HepG2 (cell line): ENCODE results near the gene COBL. TPM values are rescaled to one million over a fixed set of nuclear protein-coding genes. Genes with fewer than 3 reads are reported as not detected.
A peak's percentile ranks its signal among the peaks of the same experiment; 100 is the strongest.

Source experiments
- ISX ChIP-seq: sonication (generic); formaldehyde crosslinking; conservative IDR thresholded peaks from 2 replicates; pipeline ENCODE4 v1.5.0; 2020; ENCODE audit warnings: missing genetic modification reagents
- KDM3A ChIP-seq: IDR thresholded peaks from 2 replicates; pipeline ENCODE4 v1.6.1; 2018; ENCODE audit warnings: low read depth, missing compliant biosample characterization
- KLF16 ChIP-seq, 2 experiments: sonication (generic) in 1 of 2; formaldehyde crosslinking in 1 of 2; IDR thresholded peaks; 2 replicates each; pipeline versions ENCODE4 v1.6.1 to v1.8.0; 2016 to 2023; ENCODE audit warnings: missing genetic modification reagents in 2 of 2, missing compliant biosample characterization in 1 of 2
- MXD1 ChIP-seq: sonication (generic); formaldehyde crosslinking; IDR thresholded peaks from 2 replicates; pipeline ENCODE4 v1.4.0; 2020; ENCODE audit warnings: mild to moderate bottlenecking, missing genetic modification reagents
- RBM39 ChIP-seq: fragments of 200-400 bp; formaldehyde crosslinking; IDR thresholded peaks from one replicate; pipeline ENCODE4 v1.6.1; 2018; ENCODE audit warnings: antibody characterized with exemption, mild to moderate bottlenecking, low read depth, low read length; ENCODE audit not compliant: poor library complexity, severe bottlenecking
- RFX3 ChIP-seq: IDR thresholded peaks from 2 replicates; pipeline ENCODE4 v1.6.1; 2016; ENCODE audit warnings: missing biosample characterization, missing genetic modification reagents
- RORA ChIP-seq: sonication (generic); formaldehyde crosslinking; IDR thresholded peaks from 2 replicates; pipeline ENCODE4 v1.5.0; 2020; ENCODE audit warnings: mild to moderate bottlenecking, missing genetic modification reagents, moderate library complexity
- SMARCC2 ChIP-seq: fragments of 450-650 bp; IDR thresholded peaks from 2 replicates; pipeline ENCODE4 v1.6.1; 2017; ENCODE audit warnings: antibody characterized with exemption, mild to moderate bottlenecking
- TEAD3 ChIP-seq: optimal IDR thresholded peaks from 2 replicates; pipeline ENCODE3; 2016; ENCODE audit warnings: borderline replicate concordance
- THYN1 ChIP-seq: sonication (generic); formaldehyde crosslinking; IDR thresholded peaks from 2 replicates; pipeline ENCODE4 v1.8.1; 2023; ENCODE audit warnings: low read depth, mild to moderate bottlenecking, moderate library complexity, missing genetic modification reagents, borderline replicate concordance
- ZBTB14 ChIP-seq: sonication (generic); formaldehyde crosslinking; IDR thresholded peaks from 2 replicates; pipeline ENCODE4 v1.4.0; 2020; ENCODE audit warnings: missing genetic modification reagents
- ZNF205 ChIP-seq: IDR thresholded peaks from 2 replicates; pipeline ENCODE4 v1.6.1; 2018; ENCODE audit warnings: missing biosample characterization, missing genetic modification reagents
- ZNF234 ChIP-seq: sonication (generic); formaldehyde crosslinking; conservative IDR thresholded peaks from 2 replicates; pipeline ENCODE4 v1.5.1; 2020; ENCODE audit warnings: mild to moderate bottlenecking, missing genetic modification reagents
- ZNF296 ChIP-seq: sonication (generic); formaldehyde crosslinking; conservative IDR thresholded peaks from 2 replicates; pipeline ENCODE4 v1.5.0; 2020; ENCODE audit warnings: mild to moderate bottlenecking, missing genetic modification reagents
- ZNF510 ChIP-seq: sonication (generic); formaldehyde crosslinking; IDR thresholded peaks from 2 replicates; pipeline ENCODE4 v1.4.0; 2020; ENCODE audit warnings: low read depth, mild to moderate bottlenecking, missing genetic modification reagents
- ZNF557 ChIP-seq: sonication (generic); formaldehyde crosslinking; IDR thresholded peaks from 2 replicates; pipeline ENCODE4 v1.4.0; 2020; ENCODE audit warnings: missing genetic modification reagents
- ZNF660 ChIP-seq: sonication (generic); formaldehyde crosslinking; IDR thresholded peaks from 2 replicates; pipeline ENCODE4 v1.5.1; 2020; ENCODE audit warnings: mild to moderate bottlenecking, low read depth, missing genetic modification reagents, borderline replicate concordance
- ZNF747 ChIP-seq: sonication (generic); formaldehyde crosslinking; IDR thresholded peaks from 2 replicates; pipeline ENCODE4 v1.8.1; 2023; ENCODE audit warnings: missing genetic modification reagents, mild to moderate bottlenecking, borderline replicate concordance
- ZSCAN25 ChIP-seq: sonication (generic); formaldehyde crosslinking; IDR thresholded peaks from 2 replicates; pipeline ENCODE4 v1.8.0; 2022; ENCODE audit warnings: mild to moderate bottlenecking, missing genetic modification reagents
- ZSCAN30 ChIP-seq: sonication (generic); formaldehyde crosslinking; IDR thresholded peaks from 2 replicates; pipeline ENCODE4 v1.5.0; 2020; ENCODE audit warnings: mild to moderate bottlenecking, missing genetic modification reagents
- ZXDC ChIP-seq: sonication (generic); formaldehyde crosslinking; IDR thresholded peaks from 2 replicates; pipeline ENCODE4 v1.5.0; 2020; ENCODE audit warnings: mild to moderate bottlenecking, missing genetic modification reagents
- polyA plus RNA-seq, 8 experiments: library from polyadenylated mRNA; depleted of rRNA in 3 of 8; stranded (reverse) in 7 of 8; unstranded in 1 of 8; fragments of >200 nt; fragmentation: Illumina TruSeq in 4 of 8; extraction: Trizol in 4 of 8; gene quantifications; 2 replicates each; pipeline versions ENCODE4 v1.2.1 to v1.2.3, GENCODE V29; 2011 to 2016; ENCODE audit warnings: low read depth in 4 of 8, missing spikeins in 1 of 8, mixed read lengths in 1 of 8; ENCODE audit not compliant: insufficient read depth in 1 of 8
- total RNA-seq, 5 experiments: library from RNA; depleted of rRNA; stranded (reverse); fragments of >200 nt; fragmentation: Illumina TruSeq; extraction: Trizol; gene quantifications; 2 replicates each; pipeline ENCODE4 v1.2.3, GENCODE V29; 2016; ENCODE audit warnings: low read depth in 1 of 5
- TF ChIP-seq, protein P1 (sequence below): sonication (generic); formaldehyde crosslinking; IDR thresholded peaks from 2 replicates; pipeline ENCODE4 v1.9.0; 2022; ENCODE audit warnings: low read depth, missing genetic modification reagents

Gene COBL
- total and polyA plus RNA-seq, 2 of the 13 experiments (the other 11 are each of a cell fraction or from before 2014, with no cell fraction given), result 3.8 to 4.9 TPM

GRCh38 chr7:51265066-51265907 lies 51.3 kb downstream of the COBL start (continued):
- no peak for TF ChIP-seq KDM3A
- TF ChIP-seq ZNF296 (CRISPR knock-in tag), result no peak
- no peak for TF ChIP-seq ZBTB14 (CRISPR knock-in tag)
- no peak for TF ChIP-seq SMARCC2
- TF ChIP-seq RORA, result no peak
- no peak for TF ChIP-seq MXD1 (CRISPR knock-in tag)
- TF ChIP-seq ZNF660 (CRISPR knock-in tag), result no peak
- peak; percentile 86 for TF ChIP-seq ZSCAN25
- no peak; the same call in 1 of the 2 replicates for TF ChIP-seq ZNF205 (CRISPR knock-in tag)
- TF ChIP-seq RFX3 (CRISPR knock-in tag), result no peak
- no peak for TF ChIP-seq ZNF557 (CRISPR knock-in tag)
- TF ChIP-seq ZNF510 (CRISPR knock-in tag), result no peak
- TF ChIP-seq ZNF747 (CRISPR knock-in tag), result no peak
- TF ChIP-seq, protein P1, sequence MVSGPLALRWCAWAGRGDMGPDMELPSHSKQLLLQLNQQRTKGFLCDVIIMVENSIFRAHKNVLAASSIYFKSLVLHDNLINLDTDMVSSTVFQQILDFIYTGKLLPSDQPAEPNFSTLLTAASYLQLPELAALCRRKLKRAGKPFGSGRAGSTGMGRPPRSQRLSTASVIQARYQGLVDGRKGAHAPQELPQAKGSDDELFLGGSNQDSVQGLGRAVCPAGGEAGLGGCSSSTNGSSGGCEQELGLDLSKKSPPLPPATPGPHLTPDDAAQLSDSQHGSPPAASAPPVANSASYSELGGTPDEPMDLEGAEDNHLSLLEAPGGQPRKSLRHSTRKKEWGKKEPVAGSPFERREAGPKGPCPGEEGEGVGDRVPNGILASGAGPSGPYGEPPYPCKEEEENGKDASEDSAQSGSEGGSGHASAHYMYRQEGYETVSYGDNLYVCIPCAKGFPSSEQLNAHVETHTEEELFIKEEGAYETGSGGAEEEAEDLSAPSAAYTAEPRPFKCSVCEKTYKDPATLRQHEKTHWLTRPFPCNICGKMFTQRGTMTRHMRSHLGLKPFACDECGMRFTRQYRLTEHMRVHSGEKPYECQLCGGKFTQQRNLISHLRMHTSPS (CRISPR knock-in tag), result peak; percentile 68; the same call in 1 of the 2 replicates
- no peak for TF ChIP-seq THYN1
- no peak for TF ChIP-seq RBM39
- TF ChIP-seq ZSCAN30, result no peak
- no peak for TF ChIP-seq ZXDC (CRISPR knock-in tag)
- TF ChIP-seq ISX (CRISPR knock-in tag), result no peak
- TF ChIP-seq KLF16 (CRISPR knock-in tag; IDR thresholded peaks at IDR 0.05), result 0 out of 4 replicates have a peak, but pooled peaks of 1 of the 2 experiments have one; percentile 56
- no peak for TF ChIP-seq ZNF234 (CRISPR knock-in tag)
- TF ChIP-seq TEAD3 (CRISPR knock-in tag), result peak; percentile 19
